PC-9 (cell line): ENCODE data around the gene WASF1. TPM values are rescaled to one million over a fixed set of nuclear protein-coding genes. Genes with fewer than 3 reads are reported as not detected.

Experiments
- BruUV-seq: library from RNA; stranded (reverse); fragments of 400-500 nt; replicated peaks from 2 replicates; lab custom pipeline; 2021; lab: Mats Ljungman, UMichigan
- CTCF ChIA-PET: fragments of 300-600 bp; sonication (Branson Sonifier 250); formaldehyde crosslinking; loops from one replicate; lab custom pipeline; 2022; ENCODE audit warnings: antibody characterized with exemption; lab: Charles Lee
- POLR2A ChIA-PET: fragments of 300-600 bp; sonication (Branson Sonifier 250); formaldehyde crosslinking; loops from one replicate; lab custom pipeline; 2022; ENCODE audit warnings: antibody characterized with exemption; ENCODE audit not compliant: unreplicated experiment; lab: Charles Lee
- DNase-seq, 2 experiments: peaks; one replicate each; pipeline versions ENCODE4 v3.0.0 to v3.0.0-alpha.2; 2015 to 2022; ENCODE audit warnings: mixed read lengths in 1 of 2
- H2AFZ ChIP-seq: fragments of 200-600 bp; sonication (generic); 2 replicates; pipeline ENCODE4 v1.8.1; 2017; ENCODE audit warnings: antibody characterized with exemption
- H3F3A ChIP-seq: fragments of 200-600 bp; sonication (generic); 2 replicates; pipeline ENCODE4 v1.8.1; 2017; ENCODE audit warnings: antibody characterized with exemption, mild to moderate bottlenecking, low read depth; ENCODE audit not compliant: insufficient read depth
- H3K27ac ChIP-seq: fragments of 200-600 bp; sonication (generic); 2 replicates; pipeline ENCODE4 v1.6.1; 2016; ENCODE audit warnings: mixed run types
- H3K27me3 ChIP-seq: fragments of 200-600 bp; sonication (generic); 2 replicates; pipeline ENCODE4 v1.6.1; 2016; ENCODE audit warnings: low read depth, mixed run types; ENCODE audit not compliant: insufficient read depth
- H3K36me3 ChIP-seq: fragments of 200-600 bp; sonication (generic); 2 replicates; pipeline ENCODE4 v1.6.1; 2016; ENCODE audit warnings: low read depth, mixed run types
- H3K4me1 ChIP-seq: fragments of 200-600 bp; sonication (generic); replicated peaks from 2 replicates; pipeline ENCODE4 v1.6.1; 2016; ENCODE audit warnings: mixed run types; ENCODE audit not compliant: insufficient read depth
- H3K4me2 ChIP-seq: fragments of 200-600 bp; sonication (generic); 2 replicates; pipeline ENCODE4 v1.6.1; 2017; ENCODE audit warnings: mixed run types
- H3K4me3 ChIP-seq: fragments of 200-600 bp; sonication (generic); 2 replicates; pipeline ENCODE4 v1.6.1; 2016; ENCODE audit warnings: mixed run types
- H3K79me2 ChIP-seq: fragments of 200-600 bp; sonication (generic); 2 replicates; pipeline ENCODE4 v1.6.1; 2017; ENCODE audit warnings: low read depth, mixed run types
- H3K9me2 ChIP-seq: fragments of 200-600 bp; sonication (generic); 2 replicates; pipeline ENCODE4 v1.8.1; 2017; ENCODE audit warnings: mild to moderate bottlenecking; ENCODE audit not compliant: insufficient read depth
- H3K9me3 ChIP-seq: fragments of 200-600 bp; sonication (generic); 2 replicates; pipeline ENCODE4 v1.8.1; 2016; ENCODE audit warnings: low read depth; ENCODE audit not compliant: insufficient read depth
- H4K20me1 ChIP-seq: fragments of 200-600 bp; sonication (generic); 2 replicates; pipeline ENCODE4 v1.8.1; 2017; ENCODE audit not compliant: insufficient read depth
- EZH2 ChIP-seq: fragments of 200-600 bp; sonication (generic); IDR thresholded peaks from 2 replicates; pipeline ENCODE4 v1.8.0; 2017; ENCODE audit warnings: antibody characterized with exemption, low read depth
- intact Hi-C: fragments of 100-400 bp; cut with micrococcal nuclease; formaldehyde crosslinking; loops from one replicate; pipeline ENCODE4 v1.10.0; 2022; ENCODE audit not compliant: unreplicated experiment
- total RNA-seq: library from RNA; stranded (reverse); gene quantifications from 2 replicates; pipeline ENCODE4 v1.2.3, GENCODE V29; 2021
- TF ChIP-seq, protein P1 (sequence below): fragments of 200-600 bp; sonication (generic); conservative IDR thresholded peaks from 2 replicates; pipeline ENCODE4 v1.6.1; 2017; ENCODE audit warnings: mixed run types, antibody characterized with exemption, mild to moderate bottlenecking, moderate library complexity

The WASF1 gene
- total RNA-seq, 1 experiment from 2014 or later: 17.0 TPM

DNA sequence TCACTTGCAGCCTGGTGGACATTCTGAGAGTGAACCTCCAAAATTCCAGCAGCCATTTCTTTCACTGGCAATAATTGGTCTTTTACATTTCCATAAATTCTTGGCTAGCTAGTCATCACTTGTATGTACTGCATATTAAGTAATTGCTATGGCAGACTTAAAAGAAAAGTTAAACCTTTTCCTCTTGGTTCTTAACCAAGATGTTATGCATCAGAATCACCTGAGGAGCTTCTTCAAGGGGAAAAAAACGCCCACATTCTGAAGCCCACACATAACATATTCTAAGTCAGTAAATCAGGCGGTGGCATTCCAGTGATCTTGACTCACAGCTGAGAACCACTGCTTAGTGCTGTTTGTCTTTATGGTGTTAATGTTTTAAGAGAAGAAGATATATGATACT is 37.8 kb upstream of the WASF1 start:
- H3K36me3 ChIP-seq: peaks cover 30% of the 10 kb centered on the region; the same call in 1 of the 2 replicates
- H3K4me1 ChIP-seq: no peaks in the 10 kb centered on the region
- no peaks in the 10 kb centered on the region for H3K9me3 ChIP-seq
- no peak overlapping the region for H3K4me3 ChIP-seq
- ChIA-PET CTCF (interaction anchor here (0.5 to 0.6 kb wide), 2 partner anchors 10 to 18 kb away, joined by 3 to 8 read pairs; no protein-coding TSS in a partner anchor), POLR2A (no interaction called here)
- H3K4me2 ChIP-seq: no peak overlapping the region
- no peak overlapping the region for H3K27ac ChIP-seq
- TF ChIP-seq, protein P1, sequence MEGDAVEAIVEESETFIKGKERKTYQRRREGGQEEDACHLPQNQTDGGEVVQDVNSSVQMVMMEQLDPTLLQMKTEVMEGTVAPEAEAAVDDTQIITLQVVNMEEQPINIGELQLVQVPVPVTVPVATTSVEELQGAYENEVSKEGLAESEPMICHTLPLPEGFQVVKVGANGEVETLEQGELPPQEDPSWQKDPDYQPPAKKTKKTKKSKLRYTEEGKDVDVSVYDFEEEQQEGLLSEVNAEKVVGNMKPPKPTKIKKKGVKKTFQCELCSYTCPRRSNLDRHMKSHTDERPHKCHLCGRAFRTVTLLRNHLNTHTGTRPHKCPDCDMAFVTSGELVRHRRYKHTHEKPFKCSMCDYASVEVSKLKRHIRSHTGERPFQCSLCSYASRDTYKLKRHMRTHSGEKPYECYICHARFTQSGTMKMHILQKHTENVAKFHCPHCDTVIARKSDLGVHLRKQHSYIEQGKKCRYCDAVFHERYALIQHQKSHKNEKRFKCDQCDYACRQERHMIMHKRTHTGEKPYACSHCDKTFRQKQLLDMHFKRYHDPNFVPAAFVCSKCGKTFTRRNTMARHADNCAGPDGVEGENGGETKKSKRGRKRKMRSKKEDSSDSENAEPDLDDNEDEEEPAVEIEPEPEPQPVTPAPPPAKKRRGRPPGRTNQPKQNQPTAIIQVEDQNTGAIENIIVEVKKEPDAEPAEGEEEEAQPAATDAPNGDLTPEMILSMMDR: no peak
- no peak for TF ChIP-seq EZH2
- no peaks in the 10 kb centered on the region for H4K20me1 ChIP-seq
- intact Hi-C loops: no loop called here
- H3K27me3 ChIP-seq: no peaks in the 10 kb centered on the region
- no peak overlapping the region for H2AFZ ChIP-seq
- no peaks in the 10 kb centered on the region for H3K79me2 ChIP-seq
- H3F3A ChIP-seq: no peaks in the 10 kb centered on the region
- no TSS peak for BruUV-seq
- DNase-seq: no peak
- no peaks in the 10 kb centered on the region; the same call in 1 of the 2 replicates for H3K9me2 ChIP-seq

- H4K20me1 ChIP-seq: no peaks in the 10 kb centered on the region
- DNase-seq: no peak
- H3K79me2 ChIP-seq: no peaks in the 10 kb centered on the region
- no TSS peak for BruUV-seq
- peaks cover 39% of the 10 kb centered on the region; the same call in 1 of the 2 replicates for H3K36me3 ChIP-seq
- no peaks in the 10 kb centered on the region for H3K9me3 ChIP-seq
- H3K4me1 ChIP-seq: no peaks in the 10 kb centered on the region
- no peak for TF ChIP-seq EZH2
- H3K27ac ChIP-seq: no peak overlapping the region
- intact Hi-C loops: no loop called here
- ChIA-PET CTCF (no interaction called here), POLR2A (no interaction called here)
- no peaks in the 10 kb centered on the region for H3F3A ChIP-seq
- no peak overlapping the region for H2AFZ ChIP-seq
- no peak overlapping the region for H3K4me3 ChIP-seq
- no peak overlapping the region for H3K4me2 ChIP-seq
- H3K9me2 ChIP-seq: no peaks in the 10 kb centered on the region; the same call in 1 of the 2 replicates
- no peaks in the 10 kb centered on the region for H3K27me3 ChIP-seq
These were observed 36.7 kb upstream of the WASF1 start for GRCh38 chr6:110216140-110216539.

- TF ChIP-seq, protein P1: no peak
- no peak for TF ChIP-seq EZH2
- no peaks in the 10 kb centered on the region for H3K9me3 ChIP-seq
These were observed 34.9 kb upstream of the WASF1 start for GRCh38 chr6:110214338-110214737.

DNA sequence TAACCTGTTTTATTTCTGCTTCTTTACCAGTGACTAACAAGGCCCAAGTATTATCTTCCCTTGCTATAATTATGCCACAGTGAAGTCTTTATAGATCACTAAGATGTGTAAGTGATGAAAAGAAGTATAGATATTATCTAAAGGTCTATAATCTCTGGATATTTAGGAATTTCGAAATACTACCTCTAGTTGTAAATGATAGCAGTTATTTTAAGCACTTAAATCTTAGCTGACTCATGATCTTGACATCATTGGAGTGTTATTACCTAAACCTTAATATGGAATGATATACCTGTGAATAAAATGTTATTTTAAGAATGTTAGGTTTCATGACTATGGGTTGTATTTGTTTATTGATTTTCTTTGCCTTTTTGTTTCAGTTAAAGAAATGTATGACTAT is 32.3 kb upstream of the WASF1 start:
- Histone ChIP-seq H3K27me3 (no peaks in the 10 kb centered on the region), H3K27ac (no peak overlapping the region), H3F3A (no peaks in the 10 kb centered on the region), H3K9me3 (no peaks in the 10 kb centered on the region), H3K4me3 (no peak overlapping the region), H3K4me1 (no peaks in the 10 kb centered on the region), H4K20me1 (0 out of 2 replicates have a peak, but pooled peaks cover 4% of the 10 kb centered on the region), H3K36me3 (peaks cover 26% of the 10 kb centered on the region), H3K79me2 (no peaks in the 10 kb centered on the region), H3K9me2 (no peaks in the 10 kb centered on the region), H2AFZ (no peak overlapping the region), H3K4me2 (no peak overlapping the region)
- POLR2A ChIA-PET: interaction anchor here (0.7 kb wide), 1 partner anchor 897 kb away, joined by 5 read pairs; no protein-coding TSS in a partner anchor
- CTCF ChIA-PET: no interaction called here
- DNase-seq: no peak
- TF ChIP-seq EZH2: no peak
- TF ChIP-seq, protein P1: no peak
- intact Hi-C loops: no loop called here
- BruUV-seq: no TSS peak

More at GRCh38 chr6:110214338-110214737, 34.9 kb upstream of the WASF1 start:
- intact Hi-C loops: no loop called here
- Histone ChIP-seq H4K20me1 (no peaks in the 10 kb centered on the region), H3K4me1 (no peaks in the 10 kb centered on the region), H2AFZ (no peak overlapping the region), H3K4me2 (no peak overlapping the region), H3K36me3 (peaks cover 37% of the 10 kb centered on the region), H3K27ac (no peak overlapping the region), H3K9me2 (no peaks in the 10 kb centered on the region), H3K27me3 (no peaks in the 10 kb centered on the region), H3F3A (no peaks in the 10 kb centered on the region), H3K4me3 (no peak overlapping the region), H3K79me2 (no peaks in the 10 kb centered on the region)
- no peak for DNase-seq
- ChIA-PET CTCF (no interaction called here), POLR2A (no interaction called here)
- BruUV-seq: no TSS peak
